GM12874 (cell line): Measurements from ENCODE around the gene THRAP3.

Source experiments
- TF ChIP-seq, protein P1 (sequence below): IDR thresholded peaks from 2 replicates; pipeline ENCODE4 v1.5.1; 2011; ENCODE audit warnings: low read depth, mild to moderate bottlenecking, control low read depth, low read length, moderate library complexity; ENCODE audit not compliant: insufficient read depth

Gene THRAP3

GRCh38 chr1:36351227-36351977 lies 127.2 kb downstream of the THRAP3 start:
- TF ChIP-seq, protein P1, sequence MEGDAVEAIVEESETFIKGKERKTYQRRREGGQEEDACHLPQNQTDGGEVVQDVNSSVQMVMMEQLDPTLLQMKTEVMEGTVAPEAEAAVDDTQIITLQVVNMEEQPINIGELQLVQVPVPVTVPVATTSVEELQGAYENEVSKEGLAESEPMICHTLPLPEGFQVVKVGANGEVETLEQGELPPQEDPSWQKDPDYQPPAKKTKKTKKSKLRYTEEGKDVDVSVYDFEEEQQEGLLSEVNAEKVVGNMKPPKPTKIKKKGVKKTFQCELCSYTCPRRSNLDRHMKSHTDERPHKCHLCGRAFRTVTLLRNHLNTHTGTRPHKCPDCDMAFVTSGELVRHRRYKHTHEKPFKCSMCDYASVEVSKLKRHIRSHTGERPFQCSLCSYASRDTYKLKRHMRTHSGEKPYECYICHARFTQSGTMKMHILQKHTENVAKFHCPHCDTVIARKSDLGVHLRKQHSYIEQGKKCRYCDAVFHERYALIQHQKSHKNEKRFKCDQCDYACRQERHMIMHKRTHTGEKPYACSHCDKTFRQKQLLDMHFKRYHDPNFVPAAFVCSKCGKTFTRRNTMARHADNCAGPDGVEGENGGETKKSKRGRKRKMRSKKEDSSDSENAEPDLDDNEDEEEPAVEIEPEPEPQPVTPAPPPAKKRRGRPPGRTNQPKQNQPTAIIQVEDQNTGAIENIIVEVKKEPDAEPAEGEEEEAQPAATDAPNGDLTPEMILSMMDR = no peak

DNA sequence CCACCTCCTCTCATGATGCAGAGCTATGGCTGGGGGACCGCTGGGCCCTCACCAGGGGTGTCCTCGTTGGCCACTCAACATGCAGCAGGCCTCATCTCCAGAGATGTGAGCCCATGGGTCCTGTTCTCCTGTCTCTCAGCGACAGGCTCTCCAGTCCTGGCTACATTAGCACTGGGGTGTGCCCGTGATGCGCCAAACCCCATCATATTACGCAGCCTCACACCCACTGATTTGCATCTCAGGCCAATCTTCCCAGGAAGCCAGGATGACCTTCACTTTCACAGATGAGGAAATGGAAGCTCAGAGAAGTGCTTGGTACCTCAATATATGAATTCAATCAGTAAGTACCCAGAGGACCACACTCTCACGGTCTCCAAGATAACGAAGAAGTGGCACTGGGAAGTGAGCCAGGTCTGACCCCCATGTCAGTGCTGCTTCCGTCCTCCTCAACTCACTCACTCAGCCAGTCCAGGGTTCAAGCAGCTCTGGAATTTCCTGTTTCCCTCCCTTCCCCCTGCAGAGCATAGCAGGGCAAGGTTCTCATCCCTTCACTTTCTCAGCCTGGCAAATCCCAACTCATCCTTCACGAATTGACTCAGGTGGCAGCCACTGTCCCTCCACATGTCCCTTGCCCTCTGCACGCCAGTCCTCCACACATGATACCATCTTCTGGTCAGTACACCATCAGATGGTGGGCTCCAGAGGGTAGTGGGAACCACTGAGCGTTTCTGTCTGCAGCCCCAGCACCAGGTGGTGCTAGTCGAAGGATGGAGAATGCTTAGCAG lies 128.1 kb downstream of the THRAP3 start:
- TF ChIP-seq, protein P1 = no peak

DNA sequence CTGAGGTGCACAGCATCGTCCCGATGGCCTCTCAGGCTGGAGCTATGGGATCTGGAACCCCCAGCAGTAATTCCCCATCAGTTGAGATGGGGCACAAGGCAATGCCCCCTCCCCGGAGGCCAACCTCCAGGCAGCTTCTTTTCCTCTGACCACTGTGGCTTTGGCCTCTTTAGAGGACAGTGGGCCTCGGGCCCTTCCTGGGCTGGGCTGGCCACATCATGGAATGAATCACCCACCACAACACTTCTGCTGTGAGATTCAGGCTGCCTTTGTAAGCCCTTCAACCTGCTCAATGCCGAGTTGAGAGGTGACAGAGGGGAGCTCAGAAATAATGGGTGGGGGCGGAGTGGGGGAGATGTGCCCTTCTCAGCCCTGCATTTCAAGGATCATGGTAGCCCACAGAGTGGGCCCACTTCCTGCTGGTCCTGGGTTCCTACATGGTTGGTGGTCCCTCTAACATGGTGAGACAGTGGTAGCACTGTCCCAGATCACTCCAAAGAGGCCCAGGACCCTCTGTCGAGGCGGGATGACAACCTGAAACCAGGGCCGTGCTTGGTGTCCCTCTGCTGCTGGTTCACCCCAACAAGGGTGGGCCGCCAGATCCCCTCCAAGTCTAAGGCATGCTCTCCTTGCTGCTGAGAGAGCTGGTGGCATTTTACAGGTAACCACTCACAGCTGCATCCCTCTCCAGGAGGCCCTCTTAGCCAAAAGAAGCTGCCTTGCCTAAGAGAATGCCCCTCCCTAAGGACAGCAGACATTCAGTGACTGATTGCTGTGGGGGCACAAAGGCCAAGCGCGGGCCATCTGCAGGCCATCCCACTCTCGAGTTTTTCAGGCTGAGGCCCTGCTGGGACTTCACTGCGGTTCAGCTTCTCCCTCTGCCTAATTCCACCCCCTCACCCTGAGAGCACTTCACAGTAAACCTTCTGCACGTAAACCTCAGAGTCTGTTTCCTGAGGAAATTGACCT lies 129.0 kb downstream of the THRAP3 start:
- TF ChIP-seq, protein P1 = no peak

- TF ChIP-seq, protein P1 = no peak
Measured at GRCh38 chr1:36354486-36354885, 130.2 kb downstream of the THRAP3 start.
